ENCODE measurements around the gene NLGN3.

The NLGN3 gene

GRCh38 chrX:71217298-71217697 is 72.7 kb downstream of the NLGN3 start:
- no peak for DNase-seq

Data from stimulated activated CD4-positive, alpha-beta T cell treated with anti-CD3 and anti-CD28 coated beads, Interleukin-2, amount 100 ng/mL, for 24 hours (primary cell).